Measurements from ENCODE around the gene FIGLA. TPM values are rescaled to one million over a fixed set of nuclear protein-coding genes. Genes with fewer than 3 reads are reported as not detected.
A peak's percentile ranks its signal among the peaks of the same experiment; 100 is the strongest.

Gene FIGLA, protein sequence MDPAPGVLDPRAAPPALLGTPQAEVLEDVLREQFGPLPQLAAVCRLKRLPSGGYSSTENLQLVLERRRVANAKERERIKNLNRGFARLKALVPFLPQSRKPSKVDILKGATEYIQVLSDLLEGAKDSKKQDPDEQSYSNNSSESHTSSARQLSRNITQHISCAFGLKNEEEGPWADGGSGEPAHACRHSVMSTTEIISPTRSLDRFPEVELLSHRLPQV
- total RNA-seq: not detected

DNA sequence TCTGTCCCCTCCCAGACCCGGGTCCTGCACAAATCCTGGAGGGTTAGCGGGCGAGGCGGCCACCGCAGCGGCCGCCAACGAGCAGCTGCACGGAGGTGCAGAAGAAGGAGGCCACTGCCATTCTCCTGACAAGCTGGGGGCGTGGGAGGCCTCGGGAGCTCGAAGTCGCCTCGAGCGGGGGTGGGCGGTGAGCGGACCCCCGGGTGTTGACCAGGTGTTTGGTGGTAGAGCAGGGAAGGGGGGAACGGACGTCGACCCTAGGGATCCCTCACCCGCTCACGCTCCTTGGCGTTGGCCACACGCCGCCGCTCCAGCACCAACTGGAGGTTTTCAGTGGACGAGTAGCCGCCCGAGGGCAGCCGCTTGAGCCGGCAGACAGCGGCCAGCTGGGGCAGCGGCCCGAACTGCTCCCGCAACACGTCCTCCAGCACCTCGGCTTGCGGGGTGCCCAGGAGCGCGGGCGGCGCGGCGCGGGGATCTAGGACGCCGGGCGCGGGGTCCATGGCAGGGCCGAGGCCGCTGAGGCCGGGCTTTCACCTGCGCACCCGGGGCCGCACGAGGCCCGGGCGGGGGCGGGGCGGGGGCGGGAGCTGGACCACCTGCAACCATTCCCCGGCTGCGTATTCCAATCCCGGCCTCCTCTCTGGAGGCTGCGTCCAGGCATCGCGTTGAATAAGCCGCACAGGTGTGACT, at the start of gene FIGLA:
TSS of gene FIGLA (minus strand) at position 508 of the 693 bp plus-strand sequence. CDS start at position 503, 5 bp downstream.
- Mint-ChIP-seq H3K27me3 (ENCODE audit: low read depth) (peaks cover 40% of the 10 kb centered on the region), H3K27ac (no peak within 1 kb of the TSS), H3K4me3 (peak within 1 kb of the TSS; percentile 74), H3K9me3 (no peaks in the 10 kb centered on the region), H3K4me1 (ENCODE audit: low read depth) (peaks cover 13% of the 10 kb centered on the region), H3K36me3 (ENCODE audit: low read depth) (no peaks in the 10 kb centered on the region)
- DNase-seq: no peak
- CTCF ChIA-PET: interaction anchor here (0.6 to 5.6 kb wide), 23 partner anchors 10 to 484 kb away, joined by 3 to 49 read pairs (median 5); partner anchors contain the start of gene ADD2
- intact Hi-C loops (cut with micrococcal nuclease): no loop called here

DNA sequence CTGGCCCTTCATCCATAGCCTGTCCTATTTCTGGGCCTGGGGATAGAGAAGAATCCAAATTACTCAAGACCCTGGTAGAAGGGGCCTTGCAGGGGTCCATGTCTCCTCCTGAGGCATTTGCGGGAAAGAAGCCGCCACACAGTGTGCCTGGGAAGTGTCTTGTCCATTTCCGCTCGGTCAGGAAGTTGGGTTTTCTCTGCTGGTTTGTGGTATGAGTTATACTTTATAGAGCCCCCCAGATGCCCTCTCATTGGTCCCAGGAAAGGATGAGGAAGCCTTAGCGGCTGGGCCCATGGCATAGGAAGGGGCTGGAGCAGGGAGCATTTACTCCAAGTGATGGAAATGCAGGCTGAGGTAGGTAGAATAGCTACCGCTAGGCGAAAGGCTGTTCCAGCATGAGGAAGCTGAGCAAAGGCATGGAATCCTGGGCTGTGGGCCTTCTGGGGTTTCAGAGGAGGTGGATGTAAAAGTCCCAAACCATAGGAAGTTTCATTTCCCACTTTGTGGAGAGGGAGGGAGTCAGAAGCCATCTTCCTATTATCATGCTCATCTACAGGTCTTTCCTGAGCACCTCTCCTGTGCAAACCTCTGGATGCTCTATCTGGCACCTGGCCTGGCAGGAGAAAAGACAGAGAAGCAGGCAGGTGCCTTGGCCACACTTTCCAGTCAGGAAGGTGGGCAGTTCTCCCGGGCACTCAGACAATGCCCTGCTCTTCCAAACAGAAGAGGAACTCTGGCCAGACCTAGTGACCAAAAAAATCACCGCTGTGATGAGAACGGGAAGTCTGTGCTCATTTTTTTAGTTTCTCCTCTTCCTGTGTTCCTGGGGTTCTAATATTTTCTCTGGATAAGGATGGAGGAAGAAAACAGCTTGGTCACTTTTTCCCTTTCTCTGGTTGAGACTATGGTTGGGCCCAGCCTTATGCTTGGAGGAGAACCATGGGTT, 47.8 kb upstream of the FIGLA start:
- Mint-ChIP-seq H3K27me3 (ENCODE audit: low read depth) (no peaks in the 10 kb centered on the region), H3K27ac (no peak overlapping the region), H3K4me1 (ENCODE audit: low read depth) (no peaks in the 10 kb centered on the region), H3K4me3 (no peak overlapping the region), H3K36me3 (ENCODE audit: low read depth) (no peaks in the 10 kb centered on the region), H3K9me3 (no peaks in the 10 kb centered on the region)
- CTCF ChIA-PET: interaction anchor here (0.5 kb wide), 1 partner anchor 77 kb away, joined by 3 read pairs; no protein-coding TSS in a partner anchor
- no peak for DNase-seq
- intact Hi-C loops (cut with micrococcal nuclease): no loop called here

DNA sequence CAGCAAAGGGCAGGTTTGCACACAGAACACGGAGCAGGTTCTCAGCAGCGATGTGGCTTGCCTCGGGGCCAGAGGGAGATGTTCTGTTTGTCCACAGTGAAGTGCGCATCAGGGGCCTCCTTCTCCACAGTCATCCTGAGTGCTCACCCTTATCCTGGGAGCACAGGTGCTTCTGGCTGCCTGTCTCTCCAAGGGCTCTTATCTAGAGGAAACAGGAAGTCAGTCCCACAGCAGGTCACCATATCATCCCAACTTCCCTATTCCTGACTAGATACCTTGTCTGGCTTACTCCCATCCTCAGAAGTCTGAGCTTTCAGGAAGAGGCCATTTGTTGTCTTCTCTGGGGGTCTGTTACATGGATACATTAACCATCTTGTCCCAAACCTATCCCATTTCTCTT, 45.2 kb upstream of the FIGLA start, which contains the start of gene CD207:
TSS of gene CD207 (minus strand) at position 174 of the 400 bp plus-strand sequence. CDS start at position 134, 40 bp downstream.
- CTCF ChIA-PET: interaction anchor here (0.6 to 0.8 kb wide), 3 partner anchors 9 to 114 kb away, joined by 3 read pairs; no protein-coding TSS in a partner anchor
- no peak for DNase-seq
- H3K36me3 Mint-ChIP-seq (ENCODE audit: low read depth): no peaks in the 10 kb centered on the region
- no peaks in the 10 kb centered on the region for H3K9me3 Mint-ChIP-seq
- no peak within 1 kb of the TSS for H3K4me3 Mint-ChIP-seq
- intact Hi-C loops (cut with micrococcal nuclease): no loop called here
- H3K27me3 Mint-ChIP-seq (ENCODE audit: low read depth): no peaks in the 10 kb centered on the region
- no peak within 1 kb of the TSS for H3K27ac Mint-ChIP-seq
- no peaks in the 10 kb centered on the region for H3K4me1 Mint-ChIP-seq (ENCODE audit: low read depth)

DNA sequence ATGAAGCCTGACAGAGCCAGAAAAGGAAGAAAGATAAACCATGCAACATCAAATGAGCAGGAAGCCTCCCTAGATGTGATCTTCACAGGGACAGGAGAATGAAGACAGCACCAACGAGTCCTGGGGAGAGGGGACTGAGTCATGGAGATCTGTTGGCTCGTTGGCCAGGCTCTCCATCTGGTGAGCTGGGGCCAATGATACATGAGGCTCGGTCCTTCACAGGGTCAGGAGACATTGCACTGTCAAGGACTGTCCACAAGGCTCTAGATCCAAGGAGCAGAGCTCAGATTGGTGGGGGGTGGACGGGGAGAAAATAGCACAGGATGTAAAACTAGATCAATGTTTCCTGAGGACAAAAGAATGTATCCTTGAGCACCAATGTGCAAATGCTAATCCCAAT, 44.4 kb upstream of the FIGLA start:
- DNase-seq: no peak
- intact Hi-C loops (cut with micrococcal nuclease): no loop called here
- Mint-ChIP-seq H3K36me3 (ENCODE audit: low read depth) (no peaks in the 10 kb centered on the region), H3K27me3 (ENCODE audit: low read depth) (no peaks in the 10 kb centered on the region), H3K9me3 (no peaks in the 10 kb centered on the region), H3K4me1 (ENCODE audit: low read depth) (no peaks in the 10 kb centered on the region), H3K27ac (no peak overlapping the region), H3K4me3 (no peak overlapping the region)
- CTCF ChIA-PET: interaction anchor here (1.8 kb wide), 1 partner anchor 85 kb away, joined by 5 read pairs; no protein-coding TSS in a partner anchor

DNA sequence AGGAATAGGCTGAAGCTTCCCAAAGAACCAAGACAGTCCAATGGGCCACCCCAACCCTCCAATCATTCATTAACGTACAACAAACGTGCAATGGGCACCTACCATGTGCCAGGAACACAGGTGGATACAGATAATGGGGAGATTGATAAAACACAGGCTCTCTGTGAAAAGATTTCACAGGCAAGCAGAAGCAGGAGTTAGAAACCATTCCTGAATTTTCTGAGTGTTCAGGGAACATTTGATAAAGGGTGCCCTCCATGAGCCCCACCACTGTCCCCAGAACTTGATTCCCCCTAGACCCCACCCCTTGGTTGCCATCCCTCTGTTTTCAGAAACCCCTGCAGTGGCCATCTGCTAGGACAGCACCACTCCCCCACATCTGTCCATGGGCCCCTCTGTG, 43.7 kb upstream of the FIGLA start:
- H3K4me3 Mint-ChIP-seq: no peak overlapping the region
- H3K9me3 Mint-ChIP-seq: no peaks in the 10 kb centered on the region
- intact Hi-C loops (cut with micrococcal nuclease): no loop called here
- H3K36me3 Mint-ChIP-seq (ENCODE audit: low read depth): no peaks in the 10 kb centered on the region
- H3K27ac Mint-ChIP-seq: no peak overlapping the region
- CTCF ChIA-PET: interaction anchor here (1.8 kb wide), 1 partner anchor 86 kb away, joined by 5 read pairs; no protein-coding TSS in a partner anchor
- no peaks in the 10 kb centered on the region for H3K4me1 Mint-ChIP-seq (ENCODE audit: low read depth)
- no peaks in the 10 kb centered on the region for H3K27me3 Mint-ChIP-seq (ENCODE audit: low read depth)
- DNase-seq: no peak

DNA sequence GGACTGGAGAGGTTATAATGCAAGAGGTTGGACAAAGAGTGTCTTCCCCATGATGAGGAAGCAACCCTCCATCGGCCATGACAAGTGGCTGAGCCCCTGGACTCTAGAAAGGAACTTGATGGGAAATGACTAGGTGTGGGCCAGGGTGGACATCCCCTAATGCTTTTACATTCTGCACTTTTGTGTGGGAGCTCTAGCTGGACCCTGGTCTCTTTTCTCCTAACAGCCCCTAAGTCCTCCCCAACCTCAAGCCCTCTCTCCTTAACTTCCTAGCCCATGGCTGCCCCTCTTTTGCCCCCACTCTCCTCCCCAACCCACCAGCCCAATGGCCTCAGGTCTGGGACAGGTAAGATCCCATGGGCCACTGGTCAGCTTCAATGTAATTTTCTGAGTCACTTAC, 42.8 kb upstream of the FIGLA start:
- intact Hi-C loops (cut with micrococcal nuclease): no loop called here
- H3K4me3 Mint-ChIP-seq: no peak overlapping the region
- no peaks in the 10 kb centered on the region for H3K36me3 Mint-ChIP-seq (ENCODE audit: low read depth)
- no peak for DNase-seq
- H3K4me1 Mint-ChIP-seq (ENCODE audit: low read depth): peaks cover 5% of the 10 kb centered on the region
- no peak overlapping the region for H3K27ac Mint-ChIP-seq
- CTCF ChIA-PET: interaction anchor here (1.8 kb wide), 1 partner anchor 87 kb away, joined by 5 read pairs; no protein-coding TSS in a partner anchor
- H3K27me3 Mint-ChIP-seq (ENCODE audit: low read depth): no peaks in the 10 kb centered on the region
- no peaks in the 10 kb centered on the region for H3K9me3 Mint-ChIP-seq

DNA sequence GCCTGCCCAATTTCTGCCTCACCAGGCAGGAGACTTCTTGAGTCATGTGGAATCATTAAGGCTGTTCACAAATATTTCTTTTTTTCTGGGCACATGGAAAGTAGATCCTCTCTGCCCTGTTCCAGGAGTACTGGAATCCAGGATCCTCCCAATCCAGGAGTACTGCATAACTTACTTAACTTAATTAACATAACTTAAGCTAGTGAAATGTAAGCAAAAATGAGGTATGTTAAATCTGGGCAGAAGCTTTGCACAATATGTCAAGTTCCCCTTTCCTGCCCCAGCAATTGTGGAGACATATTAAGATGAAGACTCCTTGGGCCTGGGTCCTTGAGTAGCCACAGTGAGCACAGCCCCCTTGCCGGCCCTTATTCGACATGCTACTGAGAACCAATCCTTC, 41.9 kb upstream of the FIGLA start:
- CTCF ChIA-PET: no interaction called here
- Mint-ChIP-seq H3K4me1 (ENCODE audit: low read depth) (peaks cover 11% of the 10 kb centered on the region), H3K27me3 (ENCODE audit: low read depth) (no peaks in the 10 kb centered on the region), H3K4me3 (no peak overlapping the region), H3K36me3 (ENCODE audit: low read depth) (no peaks in the 10 kb centered on the region), H3K9me3 (no peaks in the 10 kb centered on the region), H3K27ac (no peak overlapping the region)
- intact Hi-C loops (cut with micrococcal nuclease): no loop called here
- DNase-seq: no peak

DNA sequence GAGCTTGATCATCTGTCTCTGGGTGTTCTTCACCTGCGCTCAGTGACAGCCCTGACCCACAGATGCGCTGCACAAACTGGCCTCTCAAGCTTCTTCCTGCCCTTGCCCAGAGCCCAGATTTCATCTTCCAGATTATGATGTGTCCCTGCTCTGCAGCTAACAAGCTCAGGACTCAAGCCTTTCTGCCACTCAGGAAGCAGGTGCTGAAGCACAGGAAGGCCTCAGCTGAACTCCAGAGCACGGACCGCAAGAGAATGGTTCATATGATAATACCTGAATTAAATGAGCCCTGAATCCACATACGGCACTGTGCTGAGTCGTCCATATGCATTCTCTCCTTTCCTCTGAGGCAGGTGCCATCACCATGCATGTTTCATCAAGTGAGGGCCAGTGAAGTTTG, 41.4 kb upstream of the FIGLA start:
- H3K4me3 Mint-ChIP-seq: no peak overlapping the region
- H3K36me3 Mint-ChIP-seq (ENCODE audit: low read depth): no peaks in the 10 kb centered on the region
- DNase-seq: no peak
- peaks cover 17% of the 10 kb centered on the region for H3K4me1 Mint-ChIP-seq (ENCODE audit: low read depth)
- H3K9me3 Mint-ChIP-seq: no peaks in the 10 kb centered on the region
- CTCF ChIA-PET: interaction anchor here (1.2 kb wide), 1 partner anchor 116 kb away, joined by 3 read pairs; no protein-coding TSS in a partner anchor
- H3K27ac Mint-ChIP-seq: no peak overlapping the region
- intact Hi-C loops (cut with micrococcal nuclease): no loop called here
- H3K27me3 Mint-ChIP-seq (ENCODE audit: low read depth): no peaks in the 10 kb centered on the region

DNA sequence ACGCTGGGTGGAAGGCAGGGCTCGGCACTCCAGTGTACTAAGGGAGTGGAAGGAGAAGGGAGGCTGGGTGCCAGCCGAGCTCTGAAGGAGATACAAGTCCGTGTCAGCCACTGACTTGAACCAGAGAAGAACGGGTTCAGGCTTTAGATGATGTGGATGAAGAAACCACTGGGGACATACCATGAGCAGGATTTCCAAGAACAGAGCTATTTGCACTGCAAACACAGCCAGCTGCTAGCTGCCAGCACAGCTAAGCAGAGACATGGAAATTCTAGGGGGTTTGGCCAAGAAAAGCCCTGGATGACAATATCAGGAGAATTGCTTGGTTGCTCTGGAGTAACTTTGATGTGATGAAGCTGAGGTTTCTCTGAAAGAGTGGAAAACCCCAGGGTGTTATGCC, 39.9 kb upstream of the FIGLA start:
- CTCF ChIA-PET: no interaction called here
- Mint-ChIP-seq H3K4me3 (no peak overlapping the region), H3K27me3 (ENCODE audit: low read depth) (no peaks in the 10 kb centered on the region), H3K9me3 (no peaks in the 10 kb centered on the region), H3K36me3 (ENCODE audit: low read depth) (no peaks in the 10 kb centered on the region), H3K27ac (no peak overlapping the region), H3K4me1 (ENCODE audit: low read depth) (peaks cover 23% of the 10 kb centered on the region)
- no peak for DNase-seq
- intact Hi-C loops (cut with micrococcal nuclease): no loop called here

DNA sequence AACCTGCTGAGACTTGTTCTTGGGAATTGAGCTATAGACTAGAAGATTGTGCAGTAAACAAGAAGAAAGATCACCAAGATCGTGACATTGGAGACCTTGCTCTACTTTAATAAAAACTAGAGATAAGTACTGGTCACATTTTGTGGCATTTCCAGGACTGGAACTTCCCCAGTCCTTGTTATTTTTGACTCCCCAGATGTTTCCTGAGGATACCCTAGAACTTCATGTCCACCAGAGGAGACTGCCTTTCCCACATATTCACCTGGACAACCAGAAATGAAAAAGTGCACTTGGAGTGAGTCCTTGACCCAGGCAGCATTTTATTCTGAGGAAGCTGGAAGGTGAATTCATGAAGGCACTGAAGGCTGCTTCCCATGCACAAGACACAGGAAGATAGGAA, 39.5 kb upstream of the FIGLA start:
- no peak overlapping the region for H3K27ac Mint-ChIP-seq
- no peaks in the 10 kb centered on the region for H3K36me3 Mint-ChIP-seq (ENCODE audit: low read depth)
- intact Hi-C loops (cut with micrococcal nuclease): no loop called here
- no peaks in the 10 kb centered on the region for H3K9me3 Mint-ChIP-seq
- CTCF ChIA-PET: no interaction called here
- H3K4me3 Mint-ChIP-seq: no peak overlapping the region
- no peak for DNase-seq
- H3K4me1 Mint-ChIP-seq (ENCODE audit: low read depth): peaks cover 25% of the 10 kb centered on the region
- no peaks in the 10 kb centered on the region for H3K27me3 Mint-ChIP-seq (ENCODE audit: low read depth)

DNA sequence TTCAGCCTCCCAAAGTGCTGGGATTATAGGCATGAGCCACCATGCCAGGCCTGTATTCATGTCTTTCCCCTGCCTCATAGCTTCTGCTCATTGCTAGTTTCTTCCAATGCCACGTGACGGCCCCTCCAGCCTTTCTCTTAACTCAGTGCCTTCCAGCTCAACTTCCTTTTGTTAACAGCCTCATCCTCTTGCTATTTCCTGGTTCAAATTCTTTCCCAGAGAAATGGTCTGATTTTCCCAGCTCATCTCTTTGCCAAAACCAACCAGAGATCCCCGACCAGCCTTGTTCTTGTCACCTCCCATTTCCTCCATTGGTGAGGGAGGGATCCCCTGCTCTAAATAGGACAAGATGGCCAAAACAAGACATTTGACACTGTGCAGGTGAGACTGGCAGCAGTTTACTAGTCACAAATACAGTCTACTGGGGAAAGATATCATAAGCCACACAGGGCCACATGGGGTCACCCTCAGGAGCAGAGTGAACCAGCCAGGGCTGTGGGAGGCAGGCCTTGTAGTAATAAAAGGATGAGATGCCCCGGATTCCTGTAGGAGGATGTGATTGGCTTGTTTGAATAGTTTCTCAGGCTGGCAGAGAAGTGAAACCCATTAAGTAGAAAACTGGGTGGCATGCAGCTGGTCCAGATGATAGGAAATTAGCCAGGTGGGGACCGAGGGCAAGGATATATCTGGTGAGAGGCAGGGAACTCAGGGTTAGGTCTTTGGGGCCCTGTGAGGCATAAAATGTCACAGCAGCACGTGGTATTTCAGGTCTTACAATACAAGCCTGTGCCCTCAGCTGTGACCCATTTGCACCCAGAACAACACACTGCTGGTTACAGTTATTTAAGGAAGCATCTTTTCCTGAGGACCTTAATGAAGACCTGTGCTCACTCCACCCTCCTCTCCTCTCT, 38.7 kb upstream of the FIGLA start:
- CTCF ChIA-PET: no interaction called here
- H3K36me3 Mint-ChIP-seq (ENCODE audit: low read depth): no peaks in the 10 kb centered on the region
- intact Hi-C loops (cut with micrococcal nuclease): no loop called here
- no peak overlapping the region for H3K4me3 Mint-ChIP-seq
- peaks cover 25% of the 10 kb centered on the region for H3K4me1 Mint-ChIP-seq (ENCODE audit: low read depth)
- no peaks in the 10 kb centered on the region for H3K9me3 Mint-ChIP-seq
- H3K27me3 Mint-ChIP-seq (ENCODE audit: low read depth): no peaks in the 10 kb centered on the region
- DNase-seq: no peak
- no peak overlapping the region for H3K27ac Mint-ChIP-seq

Measured in activated naive CD4-positive, alpha-beta T cell treated with anti-CD3 and anti-CD28 coated beads for 36 hours (primary cell).